Psoas muscle (tissue), 8 donors: ENCODE measurements around the gene CCR5. TPM values are rescaled to one million over a fixed set of nuclear protein-coding genes. Genes with fewer than 3 reads are reported as not detected.
A peak's percentile ranks its signal among the peaks of the same experiment; 100 is the strongest.

ENCODE experiments used
- ATAC-seq, 4 donors: fragments of 200-7000 bp; cut with Tn5 transposase; one replicate each; pipeline ENCODE4 v1.9.1; 2020; ENCODE audit warnings: moderate library complexity in 3 of 4, mild to moderate bottlenecking in 2 of 4
- DNase-seq, 2 donors: peaks; one replicate each; pipeline ENCODE4 v3.0.0-alpha.2; 2020
- H3K27ac ChIP-seq: fragments of 200-600 bp; one replicate; pipeline ENCODE4 v1.8.0; 2022
- H3K27me3 ChIP-seq, 3 donors: fragments of 200-600 bp in 1 of 3; one replicate each; pipeline versions ENCODE4 v1.6.1 to v1.8.0; 2013 to 2022; ENCODE audit warnings: low read length in 2 of 3, mild to moderate bottlenecking in 2 of 3, moderate library complexity in 1 of 3; ENCODE audit not compliant: insufficient read depth in 3 of 3
- H3K36me3 ChIP-seq, 2 donors: fragments of 200-600 bp in 1 of 2; one replicate each; pipeline versions ENCODE4 v1.6.1 to v1.8.0; 2013 to 2022; ENCODE audit warnings: low read depth in 1 of 2, mild to moderate bottlenecking in 1 of 2, moderate library complexity in 1 of 2; ENCODE audit not compliant: insufficient read depth in 1 of 2
- H3K4me1 ChIP-seq: fragments of 200-600 bp; one replicate; pipeline ENCODE4 v1.8.0; 2022
- H3K4me3 ChIP-seq: fragments of 200-600 bp; one replicate; pipeline ENCODE4 v1.8.0; 2022; ENCODE audit warnings: mild to moderate bottlenecking
- H3K9me3 ChIP-seq: fragments of 200-600 bp; one replicate; pipeline ENCODE4 v1.8.0; 2022
- WGBS, 3 donors: extraction: QIAGEN DNeasy Blood & Tissue Kit; methylation state at CpG; one replicate each; pipeline versions ENCODE4 v1.1.6 to v1.1.7; 2013; 5-methylcytosine and 5-hydroxymethylcytosine counted together
- intact Hi-C, 2 donors: fragments of 100-400 bp; cut with DNase I; formaldehyde crosslinking; loops; one replicate each; pipeline versions ENCODE4 v1.11.0 to v1.14.2; 2022
- polyA plus RNA-seq, 3 donors: library from polyadenylated mRNA; stranded (reverse); fragments of 200-250 nt; gene quantifications; one replicate each; pipeline ENCODE4 v1.2.3, GENCODE V29; 2013
- total RNA-seq, 4 donors: library from RNA; stranded (reverse); fragmentation: NEBNext Ultra II Directional in 2 of 4; extraction: Animal tissue kit (Norgen Biotek cat#: 25700) in 2 of 4; gene quantifications; one replicate each; pipeline versions ENCODE4 v1.2.1 to v1.2.4, GENCODE V29; 2021 to 2023
- TF ChIP-seq, protein P1 (sequence below): fragments of 200-600 bp; IDR thresholded peaks from one replicate; pipeline ENCODE4 v1.8.0; 2022; ENCODE audit warnings: antibody characterized with exemption
- donor health status: healthy with polysubstance abuse.
- donor health status: DM: no; HTN: no; CAD: no; lungs with moderate emphysema.
- donor health status: Bipolar disorder and iron deficiency.
- donor health status: healthy.
- donor health status: DM: yes; HTN: yes; CAD: no.
- donor health status: DM: no; HTN: no; CAD: no.
- donor health status: DM: no; HTN: no; CAD: no.
- donor health status: DM: yes; HTN: yes; CAD: no.

Gene CCR5
- total and polyA plus RNA-seq, 7 donors, result 0.08 to 1.1 (median 0.21) TPM

DNA sequence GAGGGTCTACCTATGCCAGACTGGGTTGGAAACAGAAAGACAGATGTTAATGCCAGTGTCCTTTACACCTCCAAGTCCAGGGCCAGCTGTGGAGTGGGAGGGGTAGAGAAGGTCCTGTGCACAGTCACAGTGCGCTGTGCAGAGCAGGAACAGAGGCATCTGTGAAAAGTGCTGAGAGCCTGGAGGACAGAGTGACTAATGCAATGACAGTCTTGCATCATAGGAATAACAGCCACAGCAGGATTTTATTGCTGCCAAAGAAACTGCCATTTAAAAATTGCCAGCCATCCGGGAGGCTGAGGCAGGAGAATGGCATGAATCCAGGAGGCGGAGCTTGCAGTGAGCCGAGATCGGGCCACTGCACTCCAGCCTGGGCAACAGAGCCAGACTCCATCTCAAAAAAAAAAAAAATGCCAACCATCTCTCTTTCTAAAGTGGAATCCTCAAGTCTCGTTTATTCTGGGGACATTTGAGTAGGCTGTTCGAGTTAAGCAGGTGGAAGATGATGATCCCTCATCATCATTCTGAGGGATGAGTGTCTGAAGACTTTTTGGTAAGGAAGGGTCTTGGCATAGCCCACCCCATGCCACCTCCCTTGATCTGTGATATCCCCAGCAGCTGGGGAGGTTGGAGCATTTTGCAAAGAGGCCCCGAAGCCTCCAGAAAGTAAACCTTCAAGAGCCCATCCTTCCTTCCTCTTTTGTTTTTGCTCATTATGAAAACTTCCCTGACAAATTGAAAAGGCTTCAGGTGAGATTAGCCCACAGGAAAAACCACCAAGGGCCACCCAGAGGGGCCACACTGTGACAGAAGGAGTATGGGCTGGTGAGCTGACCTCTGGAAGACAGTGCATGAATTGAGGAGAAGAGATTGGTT is 9.1 kb upstream of the CCR5 start:
- peak in 1 of 2 donors; percentile 36 for DNase-seq
- Histone ChIP-seq H3K36me3 (no peaks in the 10 kb centered on the region), H3K9me3 (no peaks in the 10 kb centered on the region), H3K4me3 (no peak overlapping the region), H3K27me3 (no peaks in the 10 kb centered on the region), H3K27ac (no peak overlapping the region), H3K4me1 (peaks cover 10% of the 10 kb centered on the region)
- WGBS, 3 donors, result 36 to 50% (median 37%) methylated on average over 8 of the region's 8 CpGs
- intact Hi-C loops, result loop anchor here in 1 of 2 donors (10.0 kb wide), 1 partner anchor 247 kb away; no protein-coding TSS in a partner anchor
- ATAC-seq, result peak; percentile 87 to 94 (median 88)
- TF ChIP-seq, protein P1, sequence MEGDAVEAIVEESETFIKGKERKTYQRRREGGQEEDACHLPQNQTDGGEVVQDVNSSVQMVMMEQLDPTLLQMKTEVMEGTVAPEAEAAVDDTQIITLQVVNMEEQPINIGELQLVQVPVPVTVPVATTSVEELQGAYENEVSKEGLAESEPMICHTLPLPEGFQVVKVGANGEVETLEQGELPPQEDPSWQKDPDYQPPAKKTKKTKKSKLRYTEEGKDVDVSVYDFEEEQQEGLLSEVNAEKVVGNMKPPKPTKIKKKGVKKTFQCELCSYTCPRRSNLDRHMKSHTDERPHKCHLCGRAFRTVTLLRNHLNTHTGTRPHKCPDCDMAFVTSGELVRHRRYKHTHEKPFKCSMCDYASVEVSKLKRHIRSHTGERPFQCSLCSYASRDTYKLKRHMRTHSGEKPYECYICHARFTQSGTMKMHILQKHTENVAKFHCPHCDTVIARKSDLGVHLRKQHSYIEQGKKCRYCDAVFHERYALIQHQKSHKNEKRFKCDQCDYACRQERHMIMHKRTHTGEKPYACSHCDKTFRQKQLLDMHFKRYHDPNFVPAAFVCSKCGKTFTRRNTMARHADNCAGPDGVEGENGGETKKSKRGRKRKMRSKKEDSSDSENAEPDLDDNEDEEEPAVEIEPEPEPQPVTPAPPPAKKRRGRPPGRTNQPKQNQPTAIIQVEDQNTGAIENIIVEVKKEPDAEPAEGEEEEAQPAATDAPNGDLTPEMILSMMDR, result no peak

DNA sequence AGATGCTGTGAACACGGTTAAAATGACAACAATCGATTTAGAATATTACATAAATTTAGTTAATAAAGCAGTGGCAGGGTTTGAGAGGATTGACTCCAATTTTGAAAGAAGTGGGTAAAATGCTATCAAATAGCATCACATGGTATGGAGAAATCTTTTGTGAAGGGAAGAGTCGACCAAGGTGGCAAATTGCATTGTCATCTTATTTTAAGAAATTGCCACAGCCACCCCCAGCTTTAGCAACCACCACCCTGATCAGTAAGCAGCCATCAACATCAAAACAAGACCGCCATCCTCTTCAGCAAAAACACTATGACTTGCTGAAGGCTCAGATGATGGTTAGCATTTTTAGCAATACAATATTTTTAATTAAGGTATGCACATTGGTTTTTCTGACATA is 5.7 kb upstream of the CCR5 start:
- DNase-seq (no peak), ATAC-seq (no peak)
- H3K36me3 ChIP-seq, result no peaks in the 10 kb centered on the region
- intact Hi-C loops, result loop anchor here in 1 of 2 donors (10.0 kb wide), 1 partner anchor 250 kb away; no protein-coding TSS in a partner anchor
- peaks cover 3% of the 10 kb centered on the region for H3K4me1 ChIP-seq
- no peak overlapping the region for H3K4me3 ChIP-seq
- H3K27ac ChIP-seq, result no peak overlapping the region
- TF ChIP-seq, protein P1, result no peak
- WGBS, 3 donors, result 86 to 89% (median 88%) methylated on average over 4 of the region's 4 CpGs
- H3K27me3 ChIP-seq, result peaks cover 0 to 4% (median 2%) of the 10 kb centered on the region in 3 donors
- H3K9me3 ChIP-seq, result no peaks in the 10 kb centered on the region

- H3K4me1 ChIP-seq, result no peaks in the 10 kb centered on the region
- intact Hi-C loops, result loop anchor here in 1 of 2 donors (10.0 kb wide), 1 partner anchor 251 kb away; no protein-coding TSS in a partner anchor
- no peak for ATAC-seq
- no peak for DNase-seq
- H3K36me3 ChIP-seq, result no peaks in the 10 kb centered on the region
- TF ChIP-seq, protein P1, result no peak
- H3K9me3 ChIP-seq, result no peaks in the 10 kb centered on the region
- H3K27ac ChIP-seq, result no peak overlapping the region
- peaks cover 0 to 4% (median 2%) of the 10 kb centered on the region in 3 donors for H3K27me3 ChIP-seq
- 94 to 95% (median 95%) methylated on average over 5 of the region's 5 CpGs for WGBS, 3 donors
- no peak overlapping the region for H3K4me3 ChIP-seq
Measured at GRCh38 chr3:46365737-46366524, 4.8 kb upstream of the CCR5 start.

DNA sequence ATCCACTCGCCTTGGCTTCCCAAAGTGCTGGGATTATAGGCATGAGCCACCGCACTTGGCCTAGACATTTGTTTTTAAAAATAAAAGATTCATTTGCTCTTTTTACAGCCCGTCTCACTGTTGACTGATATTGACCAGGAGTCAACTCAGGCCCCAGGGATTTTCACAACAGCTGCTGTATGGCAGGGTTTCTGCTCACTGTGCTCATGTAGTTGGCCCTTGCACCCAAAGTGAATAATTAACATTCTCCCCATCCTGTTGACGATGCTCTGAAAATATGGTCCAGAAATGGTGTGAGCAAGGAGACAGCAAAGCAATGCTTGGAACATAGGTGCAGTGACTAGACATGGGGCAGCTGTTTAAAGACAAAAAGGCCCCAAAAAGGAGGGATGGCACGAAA is 2.9 kb upstream of the CCR5 start:
- no peaks in the 10 kb centered on the region for H3K9me3 ChIP-seq
- no peak overlapping the region for H3K4me3 ChIP-seq
- intact Hi-C loops, result loop anchor here in 1 of 2 donors (10.0 kb wide), 1 partner anchor 253 kb away; no protein-coding TSS in a partner anchor
- 50 to 66% (median 52%) methylated on average over 5 of the region's 5 CpGs for WGBS, 3 donors
- H3K27me3 ChIP-seq, result peaks cover 0 to 4% (median 2%) of the 10 kb centered on the region in 3 donors
- no peaks in the 10 kb centered on the region for H3K4me1 ChIP-seq
- H3K36me3 ChIP-seq, result no peaks in the 10 kb centered on the region
- TF ChIP-seq, protein P1, result no peak
- H3K27ac ChIP-seq, result no peak overlapping the region
- no peak for DNase-seq
- no peak for ATAC-seq
